Measurements from ENCODE around the gene ENTPD2. TPM values are rescaled to one million over a fixed set of nuclear protein-coding genes. Genes with fewer than 3 reads are reported as not detected.

Gene ENTPD2
- total and polyA plus RNA-seq, 2 donors (not counting 1 experiment from before 2014, with no cell fraction given), result not detected

GRCh38 chr9:137017791-137018497, 35.9 kb downstream of the ENTPD2 start:
- no peaks in the 10 kb centered on the region for H3K27me3 ChIP-seq (replicated peaks in 1 of 4; ENCODE audit: control extremely low read depth in 1 of 4, control insufficient read depth in 3 of 4, insufficient read depth in 4 of 4, low read length in 3 of 4)
- H3K4me1 ChIP-seq (ENCODE audit: control insufficient read depth in 2 of 2, insufficient read depth in 2 of 2, low read length in 2 of 2), result no peaks in the 10 kb centered on the region
- 96% methylated on average over 36 of the region's 45 CpGs for WGBS (ENCODE audit: insufficient coverage)
- H3K4me2 ChIP-seq (replicated peaks; ENCODE audit: low read depth, low read length, poor library complexity, severe bottlenecking), result no peak overlapping the region
- Mint-ChIP-seq H3K27ac (no peak overlapping the region), H3K4me1 (no peaks in the 10 kb centered on the region), H3K4me3 (no peak overlapping the region), H3K9me3 (ENCODE audit: insufficient read depth) (no peaks in the 10 kb centered on the region), H3K27me3 (no peaks in the 10 kb centered on the region)
- ChIA-PET POLR2A (interaction anchor here (0.6 to 0.7 kb wide), 2 partner anchors 27 to 342 kb away, joined by 4 to 5 read pairs; no protein-coding TSS in a partner anchor), CTCF (interaction anchor here (1.6 kb wide), 1 partner anchor 11 kb away, joined by 5 read pairs; no protein-coding TSS in a partner anchor)
- no peak overlapping the region for H2AFZ ChIP-seq (ENCODE audit: insufficient read depth, low read depth, low read length, poor library complexity, severe bottlenecking)
- intact Hi-C loops (cut with micrococcal nuclease), result no loop called here
- H4K20me1 ChIP-seq (ENCODE audit: control insufficient read depth, insufficient read depth, low read length, poor library complexity, severe bottlenecking), result no peaks in the 10 kb centered on the region
- TF ChIP-seq CTCF (IDR thresholded peaks at IDR 0.05) (no peak), EZH2 (IDR thresholded peaks at IDR 0.05; ENCODE audit: borderline replicate concordance, insufficient read depth, low read depth, low read length, poor library complexity, severe bottlenecking) (no peak)
- DNase-seq (no peak), ATAC-seq (ENCODE audit: low read depth) (no peak)
- H3K9ac ChIP-seq (ENCODE audit: low read length), result no peak overlapping the region
- H3K79me2 ChIP-seq (ENCODE audit: control insufficient read depth, insufficient read depth, low read length), result no peaks in the 10 kb centered on the region
- H3K36me3 ChIP-seq (replicated peaks in 1 of 2; ENCODE audit: control extremely low read depth in 1 of 2, control insufficient read depth in 1 of 2, extremely low read depth in 1 of 2, insufficient read depth in 2 of 2, low read length in 1 of 2), result peaks cover 0 to 5% of the 10 kb centered on the region in 2 experiments
- H3K4me3 ChIP-seq (ENCODE audit: control extremely low read depth in 1 of 5, extremely low read depth in 1 of 5, insufficient read depth in 1 of 5, low read depth in 2 of 5, low read length in 4 of 5), result no peak overlapping the region
- H3K27ac ChIP-seq (ENCODE audit: low read length in 2 of 2), result no peak overlapping the region
- H3K9me3 ChIP-seq (ENCODE audit: control extremely low read depth in 1 of 3, control insufficient read depth in 2 of 3, insufficient read depth in 1 of 3, low read length in 2 of 3), result peaks cover 0 to 9% (median 0%) of the 10 kb centered on the region in 3 donors

DNA sequence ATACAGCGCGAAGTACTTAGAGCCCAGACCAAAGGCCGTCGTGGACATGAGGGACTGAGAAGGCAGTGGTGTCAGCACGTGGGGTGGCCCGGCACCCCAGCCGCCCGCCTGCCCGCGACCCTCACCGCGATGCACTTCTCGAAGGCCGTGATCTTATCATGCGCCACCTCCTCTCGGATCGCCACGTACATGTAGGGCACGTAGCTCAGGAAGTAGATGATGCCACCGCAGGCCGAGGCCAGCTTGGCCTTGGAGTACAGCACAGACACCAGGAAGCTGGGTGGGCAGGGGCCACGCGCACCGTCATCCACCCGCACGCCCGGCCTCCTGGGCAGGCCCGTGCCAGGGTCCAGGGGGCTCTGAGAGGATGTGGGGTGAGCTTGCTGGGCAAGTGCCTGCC, 36.8 kb downstream of the ENTPD2 start:
- ChIA-PET POLR2A (interaction anchor here (0.7 kb wide), 1 partner anchor 16 kb away, joined by 4 read pairs; no protein-coding TSS in a partner anchor), CTCF (interaction anchor here (0.7 to 1.6 kb wide), 2 partner anchors 12 to 18 kb away, joined by 3 to 5 read pairs; no protein-coding TSS in a partner anchor)
- ATAC-seq (ENCODE audit: low read depth), result no peak
- no peak overlapping the region for H3K4me3 ChIP-seq (ENCODE audit: control extremely low read depth in 1 of 5, extremely low read depth in 1 of 5, insufficient read depth in 1 of 5, low read depth in 2 of 5, low read length in 4 of 5)
- H3K4me1 ChIP-seq (ENCODE audit: control insufficient read depth in 2 of 2, insufficient read depth in 2 of 2, low read length in 2 of 2), result no peaks in the 10 kb centered on the region
- H3K79me2 ChIP-seq (ENCODE audit: control insufficient read depth, insufficient read depth, low read length), result no peaks in the 10 kb centered on the region
- H3K27me3 Mint-ChIP-seq, result no peaks in the 10 kb centered on the region
- no peak overlapping the region for H2AFZ ChIP-seq (ENCODE audit: insufficient read depth, low read depth, low read length, poor library complexity, severe bottlenecking)
- H3K27ac Mint-ChIP-seq, result no peak overlapping the region
- TF ChIP-seq EZH2 (IDR thresholded peaks at IDR 0.05; ENCODE audit: borderline replicate concordance, insufficient read depth, low read depth, low read length, poor library complexity, severe bottlenecking) (no peak), CTCF (IDR thresholded peaks at IDR 0.05) (no peak)
- peaks cover 0 to 5% of the 10 kb centered on the region in 2 experiments for H3K36me3 ChIP-seq (replicated peaks in 1 of 2; ENCODE audit: control extremely low read depth in 1 of 2, control insufficient read depth in 1 of 2, extremely low read depth in 1 of 2, insufficient read depth in 2 of 2, low read length in 1 of 2)
- H3K4me2 ChIP-seq (replicated peaks; ENCODE audit: low read depth, low read length, poor library complexity, severe bottlenecking), result no peak overlapping the region
- no peak for DNase-seq
- H3K27ac ChIP-seq (ENCODE audit: low read length in 2 of 2), result no peak overlapping the region
- no peak overlapping the region for H3K4me3 Mint-ChIP-seq
- no peaks in the 10 kb centered on the region for H4K20me1 ChIP-seq (ENCODE audit: control insufficient read depth, insufficient read depth, low read length, poor library complexity, severe bottlenecking)
- no peaks in the 10 kb centered on the region for H3K9me3 Mint-ChIP-seq (ENCODE audit: insufficient read depth)
- no peaks in the 10 kb centered on the region for H3K4me1 Mint-ChIP-seq
- WGBS (ENCODE audit: insufficient coverage), result 98% methylated on average over 28 of the region's 28 CpGs
- H3K9ac ChIP-seq (ENCODE audit: low read length), result no peak overlapping the region
- peaks cover 0 to 5% (median 0%) of the 10 kb centered on the region in 3 donors for H3K9me3 ChIP-seq (ENCODE audit: control extremely low read depth in 1 of 3, control insufficient read depth in 2 of 3, insufficient read depth in 1 of 3, low read length in 2 of 3)
- intact Hi-C loops (cut with micrococcal nuclease), result no loop called here
- no peaks in the 10 kb centered on the region for H3K27me3 ChIP-seq (replicated peaks in 1 of 4; ENCODE audit: control extremely low read depth in 1 of 4, control insufficient read depth in 3 of 4, insufficient read depth in 4 of 4, low read length in 3 of 4)
